ENCODE results near the gene DTWD1. TPM values are rescaled to one million over a fixed set of nuclear protein-coding genes. Genes with fewer than 3 reads are reported as not detected.

Gene DTWD1
- total and polyA plus RNA-seq, 9 of the 15 experiments (the other 6 are each of a cell fraction or from before 2014, with no cell fraction given) = 23.1 to 76.4 (median 36.5) TPM

GRCh38 chr15:49678655-49679054, 57.8 kb downstream of the DTWD1 start (continued):
- TF ChIP-seq BCLAF1 (IDR thresholded peaks at IDR 0.05; ENCODE audit: borderline replicate concordance in 1 of 2, control insufficient read depth in 1 of 2, low read depth in 2 of 2, low read length in 1 of 2) = no peak
- no peak for TF ChIP-seq ZBTB2 (IDR thresholded peaks at IDR 0.05)
- TF ChIP-seq CBFA2T3 (IDR thresholded peaks at IDR 0.05) = no peak

- Histone ChIP-seq H3K36me3 (ENCODE audit: control insufficient read depth, insufficient read depth, low read length) (no peaks in the 10 kb centered on the region), H3K27ac (ENCODE audit: extremely low read depth, low read depth, low read length) (no peak overlapping the region), H3K27me3 (ENCODE audit: control insufficient read depth in 2 of 2, insufficient read depth in 2 of 2, low read length in 2 of 2) (no peaks in the 10 kb centered on the region), H4K20me1 (replicated peaks; ENCODE audit: control insufficient read depth, insufficient read depth, low read length) (no peaks in the 10 kb centered on the region), H3K4me2 (ENCODE audit: insufficient read depth, low read length) (no peak overlapping the region), H3K79me2 (ENCODE audit: control insufficient read depth, insufficient read depth, low read length) (no peaks in the 10 kb centered on the region), H3K4me3 (no peak overlapping the region), H3K9me3 (replicated peaks; ENCODE audit: control insufficient read depth, insufficient read depth, low read depth, low read length) (no peaks in the 10 kb centered on the region), H2AFZ (ENCODE audit: low read depth, low read length) (no peak overlapping the region), H3K4me1 (replicated peaks in 1 of 2; ENCODE audit: control insufficient read depth in 2 of 2, insufficient read depth in 2 of 2, low read length in 2 of 2) (no peaks in the 10 kb centered on the region), H3K9ac (ENCODE audit: insufficient read depth in 1 of 2, low read depth in 2 of 2, low read length in 2 of 2) (no peak overlapping the region), H3K9me1 (ENCODE audit: control insufficient read depth, insufficient read depth, low read length) (no peaks in the 10 kb centered on the region)
- ATAC-seq = no peak
- DNase-seq (ENCODE audit: extremely low read depth in 1 of 4, low spot score in 3 of 4) = no peak
- POLR2A ChIA-PET = interaction anchor here (1.1 kb wide), 1 partner anchor 10 kb away, joined by 3 read pairs; no protein-coding TSS in a partner anchor
- no TSS peak for BruUV-seq (replicated peaks)
- CTCF ChIA-PET (ENCODE audit: low intra/inter-chr PET ratio) = no interaction called here
- no peak for FAIRE-seq
- WGBS (ENCODE audit: insufficient coverage, low coverage, missing lambda C conversion rate) = 0% methylated on average over 1 of the region's 1 CpG
- in situ Hi-C loops (cut with MboI) = no loop called here
- intact Hi-C loops (cut with micrococcal nuclease) = no loop called here
- no peak for TF ChIP-seq ZNF512 (tag; IDR thresholded peaks at IDR 0.05)
- TF ChIP-seq NR0B1 (IDR thresholded peaks at IDR 0.05; ENCODE audit: partially characterized antibody) = no peak
- TF ChIP-seq MTA3 (IDR thresholded peaks at IDR 0.05; ENCODE audit: borderline replicate concordance) = no peak
- no peak for TF ChIP-seq PBX2 (CRISPR knock-in tag; IDR thresholded peaks at IDR 0.05; ENCODE audit: low read depth)
- peak; percentile 43; the same call in 1 of the 2 replicates for TF ChIP-seq PBX2 (tag; conservative IDR thresholded peaks at IDR 0.05; ENCODE audit: low read depth)
These were observed 65.8 kb downstream of the DTWD1 start for GRCh38 chr15:49686599-49686998.
